HepG2 (cell line): ENCODE data around the gene NEMF. TPM values are rescaled to one million over a fixed set of nuclear protein-coding genes. Genes with fewer than 3 reads are reported as not detected.
A peak's percentile ranks its signal among the peaks of the same experiment; 100 is the strongest.

Source experiments
- ATAD3A ChIP-seq: sonication (generic); formaldehyde crosslinking; IDR thresholded peaks from 2 replicates; pipeline ENCODE4 v1.4.0; 2020; ENCODE audit warnings: missing genetic modification reagents
- CREBL2 ChIP-seq: sonication (generic); formaldehyde crosslinking; IDR thresholded peaks from 2 replicates; pipeline ENCODE4 v1.8.1; 2023; ENCODE audit warnings: missing genetic modification reagents, mild to moderate bottlenecking, borderline replicate concordance
- GZF1 ChIP-seq: sonication (generic); formaldehyde crosslinking; IDR thresholded peaks from 2 replicates; pipeline ENCODE4 v1.5.1; 2020; ENCODE audit warnings: mild to moderate bottlenecking, missing genetic modification reagents
- HNF4A ChIP-seq: sonication (generic); formaldehyde crosslinking; IDR thresholded peaks from 2 replicates; pipeline ENCODE4 v1.4.0; 2020; ENCODE audit warnings: missing genetic modification reagents
- KDM5B ChIP-seq: sonication (generic); formaldehyde crosslinking; IDR thresholded peaks from 2 replicates; pipeline ENCODE4 v1.4.0; 2020; ENCODE audit warnings: missing genetic modification reagents, mild to moderate bottlenecking, borderline replicate concordance
- MIXL1 ChIP-seq: IDR thresholded peaks from 2 replicates; pipeline ENCODE4 v1.6.1; 2016
- PHF5A ChIP-seq: IDR thresholded peaks from one replicate; pipeline ENCODE4 v1.6.1; 2018; ENCODE audit warnings: low read depth, missing genetic modification reagents; ENCODE audit not compliant: unreplicated experiment
- PLRG1 ChIP-seq: fragments of 450-650 bp; conservative IDR thresholded peaks from 2 replicates; pipeline ENCODE4 v1.6.1; 2016
- SSRP1 ChIP-seq: IDR thresholded peaks from 2 replicates; pipeline ENCODE4 v1.6.1; 2016; ENCODE audit warnings: control low read depth
- TEF ChIP-seq: sonication (generic); formaldehyde crosslinking; IDR thresholded peaks from 2 replicates; pipeline ENCODE4 v1.5.0; 2020; ENCODE audit warnings: missing genetic modification reagents
- THAP8 ChIP-seq: sonication (generic); formaldehyde crosslinking; IDR thresholded peaks from 2 replicates; pipeline ENCODE4 v1.5.1; 2020; ENCODE audit warnings: missing genetic modification reagents, mild to moderate bottlenecking, borderline replicate concordance
- ZBTB40 ChIP-seq, 2 experiments: fragments of 450-650 bp in 1 of 2; sonication (generic) in 1 of 2; formaldehyde crosslinking in 1 of 2; IDR thresholded peaks; 2 replicates each; pipeline versions ENCODE4 v1.6.1 to v1.8.0; 2016 to 2022; ENCODE audit warnings: antibody characterized with exemption in 1 of 2, mild to moderate bottlenecking in 1 of 2, missing genetic modification reagents in 1 of 2
- ZNF12 ChIP-seq: sonication (generic); formaldehyde crosslinking; IDR thresholded peaks from 2 replicates; pipeline ENCODE4 v1.5.0; 2020; ENCODE audit warnings: missing genetic modification reagents
- ZNF230 ChIP-seq: sonication (generic); formaldehyde crosslinking; IDR thresholded peaks from 2 replicates; pipeline ENCODE4 v1.4.0; 2020; ENCODE audit warnings: mild to moderate bottlenecking, missing genetic modification reagents
- ZNF574 ChIP-seq: sonication (generic); formaldehyde crosslinking; IDR thresholded peaks from 2 replicates; pipeline ENCODE4 v1.4.0; 2020; ENCODE audit warnings: missing genetic modification reagents
- ZNF7 ChIP-seq: IDR thresholded peaks from 2 replicates; pipeline ENCODE4 v1.6.1; 2016; ENCODE audit warnings: missing biosample characterization, missing genetic modification reagents
- ZNF891 ChIP-seq: sonication (generic); formaldehyde crosslinking; IDR thresholded peaks from 2 replicates; pipeline ENCODE4 v1.5.0; 2020; ENCODE audit warnings: mild to moderate bottlenecking, missing genetic modification reagents
- polyA plus RNA-seq, 8 experiments: library from polyadenylated mRNA; depleted of rRNA in 3 of 8; stranded (reverse) in 7 of 8; unstranded in 1 of 8; fragments of >200 nt; fragmentation: Illumina TruSeq in 4 of 8; extraction: Trizol in 4 of 8; gene quantifications; 2 replicates each; pipeline versions ENCODE4 v1.2.1 to v1.2.3, GENCODE V29; 2011 to 2016; ENCODE audit warnings: low read depth in 4 of 8, missing spikeins in 1 of 8, mixed read lengths in 1 of 8; ENCODE audit not compliant: insufficient read depth in 1 of 8
- total RNA-seq, 5 experiments: library from RNA; depleted of rRNA; stranded (reverse); fragments of >200 nt; fragmentation: Illumina TruSeq; extraction: Trizol; gene quantifications; 2 replicates each; pipeline ENCODE4 v1.2.3, GENCODE V29; 2016; ENCODE audit warnings: low read depth in 1 of 5

The NEMF gene
- total and polyA plus RNA-seq, 2 of the 13 experiments (the other 11 are each of a cell fraction or from before 2014, with no cell fraction given) = 21.3 to 57.9 TPM

- TF ChIP-seq ZNF574 (CRISPR knock-in tag) (peak; percentile 93), ZNF891 (CRISPR knock-in tag) (peak; percentile 80), ZNF230 (peak; percentile 98), KDM5B (peak; percentile 89), GZF1 (CRISPR knock-in tag) (no peak), ZNF12 (peak; percentile 74), PHF5A (CRISPR knock-in tag) (no peak), CREBL2 (no peak), THAP8 (CRISPR knock-in tag) (0 out of 2 replicates have a peak, but pooled peaks have one; percentile 84), PLRG1 (no peak), ATAD3A (CRISPR knock-in tag) (no peak), ZBTB40 (IDR thresholded peaks at IDR 0.05) (no peak), ZBTB40 (CRISPR knock-in tag; IDR thresholded peaks at IDR 0.05) (peak; percentile 79), ZNF7 (CRISPR knock-in tag) (no peak), HNF4A (peak; percentile 69), SSRP1 (CRISPR knock-in tag) (no peak), MIXL1 (CRISPR knock-in tag) (peak; percentile 47; the same call in 1 of the 2 replicates), TEF (CRISPR knock-in tag) (0 out of 2 replicates have a peak, but pooled peaks have one; percentile 15)
Measured at GRCh38 chr14:49892636-49893308, 40.2 kb upstream of the NEMF start, which contains the start of gene ARF6 (continued).
